ENCODE data around the gene PFDN5. TPM values are rescaled to one million over a fixed set of nuclear protein-coding genes. Genes with fewer than 3 reads are reported as not detected.
A peak's percentile ranks its signal among the peaks of the same experiment; 100 is the strongest.

The PFDN5 gene
- total RNA-seq, 1 experiment from 2014 or later = 291 TPM

DNA sequence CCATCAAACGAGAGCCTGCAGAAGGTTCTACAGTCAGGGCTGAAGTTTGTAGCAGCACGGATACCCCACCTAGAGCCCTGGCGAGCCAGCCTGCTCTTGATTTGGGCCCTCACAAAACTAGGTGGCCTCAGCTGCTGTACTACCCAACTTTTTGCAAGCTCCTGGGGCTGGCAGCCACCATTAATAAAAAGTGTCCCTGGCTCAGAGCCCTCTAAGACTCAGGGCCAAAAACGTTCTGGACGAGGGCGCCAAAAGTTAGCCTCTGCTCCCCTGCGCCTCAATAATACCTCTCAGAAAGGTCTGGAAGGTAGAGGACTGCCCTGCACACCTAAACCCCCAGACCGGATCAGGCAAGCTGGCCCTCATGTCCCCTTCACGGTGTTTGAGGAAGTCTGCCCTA lies 8.9 kb upstream of the PFDN5 start:
- DNase-seq = no peak
- Histone ChIP-seq H3K4me2 (no peak overlapping the region), H2AFZ (no peak overlapping the region), H3K4me3 (no peak overlapping the region), H3K27ac (no peak overlapping the region), H3K36me3 (ENCODE audit: low read depth) (no peaks in the 10 kb centered on the region), H4K20me1 (ENCODE audit: insufficient read depth) (no peaks in the 10 kb centered on the region), H3F3A (ENCODE audit: insufficient read depth, low read depth) (peaks cover 2% of the 10 kb centered on the region; the same call in 1 of the 2 replicates), H3K9me3 (ENCODE audit: insufficient read depth, low read depth) (no peaks in the 10 kb centered on the region), H3K4me1 (replicated peaks; ENCODE audit: insufficient read depth) (no peaks in the 10 kb centered on the region), H3K79me2 (ENCODE audit: low read depth) (no peaks in the 10 kb centered on the region), H3K9me2 (ENCODE audit: insufficient read depth) (no peaks in the 10 kb centered on the region), H3K27me3 (ENCODE audit: insufficient read depth, low read depth) (no peaks in the 10 kb centered on the region)
- intact Hi-C loops (cut with micrococcal nuclease; ENCODE audit: unreplicated experiment) = no loop called here
- no TSS peak for BruUV-seq (replicated peaks)
- ChIA-PET CTCF (interaction anchor here (0.6 kb wide), 1 partner anchor 100 kb away, joined by 3 read pairs; no protein-coding TSS in a partner anchor), POLR2A (ENCODE audit: unreplicated experiment) (no interaction called here)
- TF ChIP-seq EZH2 (IDR thresholded peaks at IDR 0.05; ENCODE audit: low read depth) = no peak
- TF ChIP-seq, protein P1, sequence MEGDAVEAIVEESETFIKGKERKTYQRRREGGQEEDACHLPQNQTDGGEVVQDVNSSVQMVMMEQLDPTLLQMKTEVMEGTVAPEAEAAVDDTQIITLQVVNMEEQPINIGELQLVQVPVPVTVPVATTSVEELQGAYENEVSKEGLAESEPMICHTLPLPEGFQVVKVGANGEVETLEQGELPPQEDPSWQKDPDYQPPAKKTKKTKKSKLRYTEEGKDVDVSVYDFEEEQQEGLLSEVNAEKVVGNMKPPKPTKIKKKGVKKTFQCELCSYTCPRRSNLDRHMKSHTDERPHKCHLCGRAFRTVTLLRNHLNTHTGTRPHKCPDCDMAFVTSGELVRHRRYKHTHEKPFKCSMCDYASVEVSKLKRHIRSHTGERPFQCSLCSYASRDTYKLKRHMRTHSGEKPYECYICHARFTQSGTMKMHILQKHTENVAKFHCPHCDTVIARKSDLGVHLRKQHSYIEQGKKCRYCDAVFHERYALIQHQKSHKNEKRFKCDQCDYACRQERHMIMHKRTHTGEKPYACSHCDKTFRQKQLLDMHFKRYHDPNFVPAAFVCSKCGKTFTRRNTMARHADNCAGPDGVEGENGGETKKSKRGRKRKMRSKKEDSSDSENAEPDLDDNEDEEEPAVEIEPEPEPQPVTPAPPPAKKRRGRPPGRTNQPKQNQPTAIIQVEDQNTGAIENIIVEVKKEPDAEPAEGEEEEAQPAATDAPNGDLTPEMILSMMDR (conservative IDR thresholded peaks at IDR 0.05) = no peak

DNA sequence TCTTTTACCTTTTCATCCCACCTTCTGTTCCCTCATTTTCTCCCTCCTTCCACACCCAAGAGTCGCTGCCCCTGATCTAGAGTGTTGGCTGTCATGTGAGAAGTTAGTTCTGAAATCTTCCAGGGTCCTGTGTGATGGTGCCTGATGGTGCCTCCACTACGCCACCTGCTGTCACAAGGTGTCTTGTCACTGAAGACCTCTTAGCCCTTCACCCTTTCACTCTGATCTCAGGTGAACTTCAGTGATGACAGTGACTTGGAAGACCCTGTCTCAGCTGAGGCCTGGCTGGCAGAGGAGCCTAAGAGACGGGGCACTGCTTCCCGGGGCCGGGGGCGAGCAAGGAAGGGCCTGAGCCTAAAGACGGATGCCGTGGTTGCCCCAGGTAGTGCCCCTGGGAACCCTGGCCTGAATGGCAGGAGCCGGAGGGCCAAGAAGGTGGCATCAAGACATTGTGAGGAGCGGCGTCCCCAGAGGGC lies 7.6 kb upstream of the PFDN5 start:
- peaks cover 2% of the 10 kb centered on the region; the same call in 1 of the 2 replicates for H3F3A ChIP-seq (ENCODE audit: insufficient read depth, low read depth)
- no peaks in the 10 kb centered on the region for H3K36me3 ChIP-seq (ENCODE audit: low read depth)
- DNase-seq = peak; percentile 40 to 56
- no TSS peak for BruUV-seq (replicated peaks)
- H3K9me3 ChIP-seq (ENCODE audit: insufficient read depth, low read depth) = no peaks in the 10 kb centered on the region
- no peak overlapping the region for H3K27ac ChIP-seq
- H4K20me1 ChIP-seq (ENCODE audit: insufficient read depth) = no peaks in the 10 kb centered on the region
- H2AFZ ChIP-seq = no peak overlapping the region
- ChIA-PET POLR2A (ENCODE audit: unreplicated experiment) (no interaction called here), CTCF (interaction anchor here (0.9 to 1.8 kb wide), 2 partner anchors 127 to 222 kb away, joined by 3 to 4 read pairs; no protein-coding TSS in a partner anchor)
- intact Hi-C loops (cut with micrococcal nuclease; ENCODE audit: unreplicated experiment) = loop anchor here (1.0 kb wide), 4 partner anchors 74 to 221 kb away; no protein-coding TSS in a partner anchor
- no peaks in the 10 kb centered on the region for H3K9me2 ChIP-seq (ENCODE audit: insufficient read depth)
- no peaks in the 10 kb centered on the region for H3K4me1 ChIP-seq (replicated peaks; ENCODE audit: insufficient read depth)
- no peaks in the 10 kb centered on the region for H3K79me2 ChIP-seq (ENCODE audit: low read depth)
- H3K4me2 ChIP-seq = no peak overlapping the region
- H3K27me3 ChIP-seq (ENCODE audit: insufficient read depth, low read depth) = no peaks in the 10 kb centered on the region
- no peak overlapping the region for H3K4me3 ChIP-seq
- TF ChIP-seq EZH2 (IDR thresholded peaks at IDR 0.05; ENCODE audit: low read depth) = no peak
- TF ChIP-seq, protein P1 (conservative IDR thresholded peaks at IDR 0.05) = peak; percentile 77

DNA sequence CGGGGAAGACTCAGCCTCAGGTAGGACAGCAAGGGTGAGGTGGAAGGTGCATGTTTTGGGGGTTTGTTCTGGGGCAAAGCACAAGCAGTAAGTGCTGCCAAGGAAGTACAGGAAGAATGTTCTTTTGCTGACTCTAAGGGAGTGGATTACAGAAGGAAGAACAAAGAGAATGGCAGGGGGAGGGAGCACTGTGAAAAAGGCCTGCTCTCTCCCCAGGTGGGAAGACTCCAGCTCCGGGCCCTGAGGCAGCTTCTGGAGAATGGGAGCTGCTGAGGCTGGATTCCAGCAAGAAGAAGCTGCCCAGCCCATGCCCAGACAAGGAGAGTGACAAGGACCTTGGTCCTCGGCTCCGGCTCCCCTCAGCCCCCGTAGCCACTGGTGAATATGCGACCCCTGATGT lies 7.0 kb upstream of the PFDN5 start:
- no peaks in the 10 kb centered on the region for H3K9me2 ChIP-seq (ENCODE audit: insufficient read depth)
- H2AFZ ChIP-seq = no peak overlapping the region
- TF ChIP-seq, protein P1 (conservative IDR thresholded peaks at IDR 0.05) = no peak
- no peak for TF ChIP-seq EZH2 (IDR thresholded peaks at IDR 0.05; ENCODE audit: low read depth)
- ChIA-PET CTCF (interaction anchor here (0.5 to 1.8 kb wide), 3 partner anchors 107 to 223 kb away, joined by 3 to 4 read pairs (median 4); no protein-coding TSS in a partner anchor), POLR2A (ENCODE audit: unreplicated experiment) (no interaction called here)
- BruUV-seq (replicated peaks) = no TSS peak
- intact Hi-C loops (cut with micrococcal nuclease; ENCODE audit: unreplicated experiment) = no loop called here
- H3K4me2 ChIP-seq = no peak overlapping the region
- H3K36me3 ChIP-seq (ENCODE audit: low read depth) = no peaks in the 10 kb centered on the region
- no peaks in the 10 kb centered on the region for H4K20me1 ChIP-seq (ENCODE audit: insufficient read depth)
- no peak overlapping the region for H3K4me3 ChIP-seq
- peaks cover 2% of the 10 kb centered on the region for H3F3A ChIP-seq (ENCODE audit: insufficient read depth, low read depth)
- H3K27ac ChIP-seq = no peak overlapping the region
- H3K27me3 ChIP-seq (ENCODE audit: insufficient read depth, low read depth) = no peaks in the 10 kb centered on the region
- no peak for DNase-seq
- H3K79me2 ChIP-seq (ENCODE audit: low read depth) = no peaks in the 10 kb centered on the region
- no peaks in the 10 kb centered on the region for H3K4me1 ChIP-seq (replicated peaks; ENCODE audit: insufficient read depth)
- H3K9me3 ChIP-seq (ENCODE audit: insufficient read depth, low read depth) = no peaks in the 10 kb centered on the region
